Skeletal muscle satellite cell (primary cell): ENCODE results near the gene DGLUCY.
"Not testable (repeated sequence)": the region's sequence is repeated elsewhere in the genome, so short reads cannot be mapped to it uniquely, and the experiment has no call there.

ENCODE experiments used
- H3K27me3 ChIP-seq: 2 replicates; pipeline ENCODE4 v1.7.0; 2013; ENCODE audit warnings: low read length; ENCODE audit not compliant: control insufficient read depth, insufficient read depth
- H3K36me3 ChIP-seq: 2 replicates; pipeline ENCODE4 v1.7.0; 2013; ENCODE audit warnings: mild to moderate bottlenecking, control low read depth, low read length; ENCODE audit not compliant: insufficient read depth
- H3K4me1 ChIP-seq: 2 replicates; pipeline ENCODE4 v1.7.0; 2013; ENCODE audit warnings: low read length; ENCODE audit not compliant: control insufficient read depth, insufficient read depth
- H3K4me2 ChIP-seq: 2 replicates; pipeline ENCODE4 v1.7.0; 2013; ENCODE audit warnings: mild to moderate bottlenecking, low read length
- H3K4me3 ChIP-seq: 2 replicates; pipeline ENCODE4 v1.7.0; 2013; ENCODE audit warnings: low read length
- H3K9ac ChIP-seq: 2 replicates; pipeline ENCODE4 v1.7.0; 2013; ENCODE audit warnings: mild to moderate bottlenecking, low read depth, low read length, moderate library complexity
- H3K9me3 ChIP-seq: replicated peaks from 2 replicates; pipeline ENCODE4 v1.7.0; 2013; ENCODE audit warnings: mild to moderate bottlenecking, control low read depth, low read length

DGLUCY gene

GRCh38 chr14:91243074-91243471 lies 129.2 kb downstream of the DGLUCY start:
- Histone ChIP-seq H3K9me3 (no peaks in the 10 kb centered on the region), H3K27me3 (no peaks in the 10 kb centered on the region), H3K9ac (peak overlapping the region; percentile 61), H3K4me2 (peak overlapping the region; percentile 77), H3K4me3 (peak overlapping the region; percentile 37), H3K36me3 (no peaks in the 10 kb centered on the region), H3K4me1 (peaks cover 28% of the 10 kb centered on the region)

DNA sequence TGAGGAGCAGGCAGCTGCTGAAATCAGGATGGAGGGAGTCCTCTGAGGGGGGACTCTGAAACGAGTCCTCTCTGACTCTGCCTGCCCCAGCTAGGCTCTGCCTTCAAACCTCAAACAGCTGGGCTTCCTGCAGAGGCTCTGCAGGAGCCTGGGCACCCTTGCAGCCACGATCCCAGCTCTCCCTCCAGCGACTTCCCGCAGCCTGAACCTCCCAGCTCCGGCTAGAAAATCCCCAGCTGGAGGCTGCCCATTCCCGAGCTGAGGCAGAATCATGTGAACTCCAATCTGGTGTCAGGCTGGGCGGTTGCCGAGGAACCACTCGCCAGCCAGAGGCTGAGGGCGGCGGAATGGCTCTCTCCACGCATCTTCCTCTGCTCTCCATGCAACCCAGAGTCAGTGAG lies 130.6 kb downstream of the DGLUCY start, which contains the start of gene GPR68:
Gene GPR68, minus strand, starts transcription at position 204 of the 401 bp plus-strand sequence. CDS start 9,654 bp downstream, outside the sequence.
- Histone ChIP-seq H3K9me3 (no peaks in the 10 kb centered on the region), H3K4me2 (peak within 1 kb of the TSS; percentile 77), H3K36me3 (no peaks in the 10 kb centered on the region), H3K4me3 (peak within 1 kb of the TSS; percentile 56), H3K27me3 (no peaks in the 10 kb centered on the region), H3K4me1 (peaks cover 28% of the 10 kb centered on the region), H3K9ac (peak within 1 kb of the TSS; percentile 72)

GRCh38 chr14:91245029-91245428 lies 131.2 kb downstream of the DGLUCY start:
- H3K36me3 ChIP-seq, result no peaks in the 10 kb centered on the region
- no peaks in the 10 kb centered on the region for H3K27me3 ChIP-seq
- H3K9ac ChIP-seq, result no peak overlapping the region
- peak overlapping the region; percentile 77 for H3K4me2 ChIP-seq
- H3K4me1 ChIP-seq, result peaks cover 28% of the 10 kb centered on the region
- no peaks in the 10 kb centered on the region for H3K9me3 ChIP-seq
- H3K4me3 ChIP-seq, result peak overlapping the region; percentile 56

- not testable (repeated sequence) for H3K4me3 ChIP-seq, H3K9ac ChIP-seq, H3K4me2 ChIP-seq, H3K27me3 ChIP-seq, H3K9me3 ChIP-seq, H3K36me3 ChIP-seq
- H3K4me1 ChIP-seq, result peaks cover 28% of the 10 kb centered on the region
Measured at GRCh38 chr14:91245616-91246015, 131.7 kb downstream of the DGLUCY start.

- H3K4me3 ChIP-seq, result no peak overlapping the region
- peaks cover 28% of the 10 kb centered on the region for H3K4me1 ChIP-seq
- H3K9me3 ChIP-seq, result no peaks in the 10 kb centered on the region
- no peaks in the 10 kb centered on the region for H3K36me3 ChIP-seq
- H3K4me2 ChIP-seq, result no peak overlapping the region
- H3K9ac ChIP-seq, result no peak overlapping the region
- no peaks in the 10 kb centered on the region for H3K27me3 ChIP-seq
Measured at GRCh38 chr14:91246051-91246852, 132.4 kb downstream of the DGLUCY start.

DNA sequence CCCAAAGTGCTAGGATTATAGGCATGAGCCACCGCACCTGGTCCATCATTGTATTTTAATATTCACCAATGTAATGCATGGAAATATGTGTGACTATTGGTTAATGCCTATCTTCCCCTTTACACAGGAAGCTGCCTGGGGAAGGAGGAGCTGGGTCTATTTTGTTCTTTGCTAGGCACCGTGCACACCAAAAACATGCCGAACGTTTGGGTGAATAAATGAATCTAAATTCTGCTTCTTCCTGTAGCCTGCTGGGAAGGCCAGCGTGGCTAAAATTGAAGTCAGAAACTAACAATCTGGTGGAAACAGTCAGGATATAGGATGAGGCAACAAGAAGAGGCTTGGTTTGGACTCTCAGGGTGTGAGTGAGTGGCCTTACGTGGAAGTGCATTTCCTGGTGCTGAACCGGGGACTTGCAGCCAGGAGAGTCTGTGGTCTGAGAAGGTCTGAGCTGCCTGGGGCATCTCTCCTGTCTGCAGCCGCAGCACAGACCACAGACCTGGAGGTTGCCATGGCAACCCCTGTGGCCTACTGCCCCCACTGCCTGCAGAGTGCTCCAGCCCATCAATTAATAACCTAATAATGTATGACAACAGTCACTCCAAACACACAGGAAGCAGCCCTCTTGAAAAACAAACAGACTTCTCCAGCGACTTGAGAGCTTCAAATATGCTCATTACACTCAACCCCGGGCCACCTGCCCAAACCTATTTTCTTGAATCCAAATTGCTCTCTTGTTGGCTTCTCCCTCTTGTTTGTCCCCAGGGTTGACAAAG lies 136.2 kb downstream of the DGLUCY start:
- Histone ChIP-seq H3K9ac (no peak overlapping the region), H3K27me3 (no peaks in the 10 kb centered on the region), H3K4me1 (peaks cover 14% of the 10 kb centered on the region), H3K4me3 (no peak overlapping the region), H3K9me3 (no peaks in the 10 kb centered on the region), H3K4me2 (no peak overlapping the region), H3K36me3 (no peaks in the 10 kb centered on the region)

DNA sequence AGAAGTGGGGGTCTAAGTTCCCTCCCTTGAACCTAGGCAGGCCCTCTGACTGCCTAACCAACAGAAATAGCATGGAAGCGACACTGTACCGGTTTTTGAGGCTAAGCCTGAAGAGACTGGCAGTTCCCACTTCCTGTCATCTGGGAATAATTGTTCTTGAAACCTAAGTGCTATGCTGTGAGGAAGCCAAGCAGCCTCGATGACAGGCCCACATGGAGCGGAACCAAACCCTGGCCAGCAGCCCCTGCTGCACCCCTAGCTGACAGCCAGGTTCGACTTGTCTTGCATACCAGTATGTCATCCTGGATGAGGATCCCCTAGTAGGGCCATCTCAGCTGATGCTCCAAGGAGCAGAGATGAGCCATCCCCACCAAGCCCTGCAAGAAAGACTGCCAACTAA lies 137.0 kb downstream of the DGLUCY start:
- Histone ChIP-seq H3K36me3 (no peaks in the 10 kb centered on the region), H3K4me3 (no peak overlapping the region), H3K9ac (no peak overlapping the region), H3K4me2 (no peak overlapping the region), H3K27me3 (no peaks in the 10 kb centered on the region), H3K9me3 (no peaks in the 10 kb centered on the region), H3K4me1 (peaks cover 12% of the 10 kb centered on the region)

GRCh38 chr14:91252871-91253794 lies 139.3 kb downstream of the DGLUCY start:
- H3K9ac ChIP-seq, result peak overlapping the region; percentile 78

DNA sequence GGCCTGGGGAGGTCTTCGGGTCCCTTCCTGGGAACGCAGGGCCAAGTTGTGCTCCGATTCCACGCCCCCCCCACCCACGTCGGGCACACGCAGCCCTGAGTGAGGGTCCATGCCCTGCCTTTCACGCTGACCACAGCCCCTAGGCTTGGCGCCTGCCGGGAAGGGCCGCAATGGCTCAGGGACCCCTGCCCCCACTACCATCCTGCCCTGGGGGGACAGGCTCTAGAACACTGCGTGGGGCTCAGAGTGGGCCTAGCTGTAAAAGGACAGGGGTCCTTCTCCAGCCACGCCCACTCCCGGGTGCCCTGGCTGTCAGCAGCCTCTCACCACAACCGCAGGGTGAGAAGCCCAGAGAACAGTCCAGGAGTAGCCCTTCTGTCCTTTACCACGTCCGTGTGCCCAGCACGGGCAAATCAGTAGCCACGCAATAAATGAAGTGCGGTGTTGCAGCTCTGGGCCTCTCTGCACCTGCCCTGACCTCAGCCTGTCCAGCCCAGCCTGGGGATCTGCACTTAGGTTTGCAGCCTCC lies 140.0 kb downstream of the DGLUCY start:
- Histone ChIP-seq H3K4me3 (peak overlapping the region; percentile 78), H3K9me3 (no peaks in the 10 kb centered on the region), H3K4me1 (peaks cover 23% of the 10 kb centered on the region), H3K36me3 (no peaks in the 10 kb centered on the region), H3K4me2 (peak overlapping the region; percentile 91), H3K27me3 (no peaks in the 10 kb centered on the region), H3K9ac (peak overlapping the region; percentile 78)

More at GRCh38 chr14:91252871-91253794, 139.3 kb downstream of the DGLUCY start:
- Histone ChIP-seq H3K4me1 (peaks cover 19% of the 10 kb centered on the region), H3K27me3 (no peaks in the 10 kb centered on the region), H3K4me2 (peak overlapping the region; percentile 91), H3K9me3 (no peaks in the 10 kb centered on the region), H3K4me3 (peak overlapping the region; percentile 78), H3K36me3 (no peaks in the 10 kb centered on the region)

GRCh38 chr14:91254461-91254860 lies 140.6 kb downstream of the DGLUCY start:
- Histone ChIP-seq H3K9ac (no peak overlapping the region), H3K4me1 (peaks cover 23% of the 10 kb centered on the region), H3K4me3 (no peak overlapping the region), H3K36me3 (no peaks in the 10 kb centered on the region), H3K9me3 (no peaks in the 10 kb centered on the region), H3K27me3 (no peaks in the 10 kb centered on the region), H3K4me2 (no peak overlapping the region)
